Measurements from ENCODE around the gene JUNB.
A peak's percentile ranks its signal among the peaks of the same experiment; 100 is the strongest.

Gene JUNB

DNA sequence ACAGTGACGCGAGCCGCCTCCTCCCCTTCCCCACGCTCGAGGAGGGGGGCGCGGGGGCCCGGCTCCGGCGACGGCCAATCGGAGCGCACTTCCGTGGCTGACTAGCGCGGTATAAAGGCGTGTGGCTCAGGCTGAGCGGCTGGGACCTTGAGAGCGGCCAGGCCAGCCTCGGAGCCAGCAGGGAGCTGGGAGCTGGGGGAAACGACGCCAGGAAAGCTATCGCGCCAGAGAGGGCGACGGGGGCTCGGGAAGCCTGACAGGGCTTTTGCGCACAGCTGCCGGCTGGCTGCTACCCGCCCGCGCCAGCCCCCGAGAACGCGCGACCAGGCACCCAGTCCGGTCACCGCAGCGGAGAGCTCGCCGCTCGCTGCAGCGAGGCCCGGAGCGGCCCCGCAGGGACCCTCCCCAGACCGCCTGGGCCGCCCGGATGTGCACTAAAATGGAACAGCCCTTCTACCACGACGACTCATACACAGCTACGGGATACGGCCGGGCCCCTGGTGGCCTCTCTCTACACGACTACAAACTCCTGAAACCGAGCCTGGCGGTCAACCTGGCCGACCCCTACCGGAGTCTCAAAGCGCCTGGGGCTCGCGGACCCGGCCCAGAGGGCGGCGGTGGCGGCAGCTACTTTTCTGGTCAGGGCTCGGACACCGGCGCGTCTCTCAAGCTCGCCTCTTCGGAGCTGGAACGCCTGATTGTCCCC lies at the start of gene JUNB:
Gene JUNB, plus strand, starts transcription at position 142 of the 706 bp plus-strand sequence. Its CDS starts 286 bp downstream, at position 428.
- DNase-seq: peak; percentile 90

GRCh38 chr19:12745166-12745897 lies 46.0 kb upstream of the JUNB start:
- DNase-seq: no peak

DNA sequence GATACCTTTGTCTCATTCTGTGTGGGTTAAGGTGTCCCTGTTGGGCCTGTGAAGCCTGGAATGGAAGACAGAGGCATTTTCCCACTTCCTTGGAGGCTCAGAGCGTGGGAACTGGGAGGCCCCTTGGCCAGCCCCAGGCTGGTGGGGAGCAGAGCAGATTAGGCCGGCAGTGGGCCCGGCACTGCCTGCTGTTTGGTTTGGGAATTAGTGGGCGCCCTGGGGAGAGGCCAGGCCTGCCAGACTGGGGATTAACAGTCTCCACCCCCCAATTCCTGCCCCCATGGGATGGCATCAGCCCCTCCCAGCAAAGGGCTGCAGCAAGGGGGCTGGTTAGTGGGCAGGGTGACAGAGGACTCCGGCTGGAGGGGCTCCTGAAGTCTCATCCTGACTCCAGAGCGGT lies 42.8 kb upstream of the JUNB start:
- no peak for DNase-seq

DNA sequence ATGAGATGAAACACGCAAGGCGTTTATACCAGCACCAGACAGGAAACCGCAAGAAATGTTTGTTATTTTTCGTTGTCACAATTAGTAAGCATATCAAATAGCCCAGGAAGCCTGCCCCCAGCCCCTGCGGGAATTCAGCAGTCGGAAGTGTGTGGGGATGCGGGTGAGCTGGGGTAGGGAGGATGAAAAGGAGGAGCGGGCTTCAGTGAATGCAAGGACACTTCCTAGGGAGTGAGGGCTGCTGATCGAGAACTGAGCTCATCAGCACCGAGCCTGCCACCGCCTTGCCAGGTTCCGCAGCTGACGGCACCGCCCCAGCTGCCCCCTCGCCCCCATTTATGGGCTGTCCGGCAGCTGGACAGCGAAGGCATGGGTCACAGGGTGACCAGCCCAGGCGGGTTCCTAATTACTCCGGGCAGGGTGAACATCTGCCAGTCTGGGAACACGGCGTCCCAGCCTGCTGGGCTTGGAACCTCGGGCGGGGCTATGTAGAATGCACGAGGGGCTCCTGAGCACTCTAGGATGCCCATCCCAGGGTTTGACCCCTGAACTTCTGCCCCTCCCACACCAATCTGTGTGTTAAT lies 41.3 kb upstream of the JUNB start:
- no peak for DNase-seq

DNA sequence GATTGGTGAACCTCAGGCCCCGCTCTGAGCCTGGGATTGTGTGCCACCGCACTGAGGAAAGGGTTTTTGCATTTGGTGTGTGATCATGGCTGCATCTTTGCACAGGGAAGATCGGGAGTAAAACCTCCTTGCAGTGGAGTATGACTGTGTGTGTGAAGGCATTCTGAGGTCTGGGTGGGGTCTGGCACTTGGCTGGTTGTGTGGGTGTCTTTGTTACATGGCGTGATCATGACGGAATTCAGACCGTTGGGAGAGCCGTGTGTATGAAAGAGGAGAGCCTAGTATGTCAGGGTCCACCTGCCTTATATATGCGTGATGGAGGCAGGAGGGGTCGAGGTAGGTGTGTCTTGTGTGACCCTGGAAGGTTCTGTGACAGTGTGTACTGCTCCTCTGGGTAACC lies 40.4 kb upstream of the JUNB start:
- no peak for DNase-seq

- no peak for DNase-seq
Observed at GRCh38 chr19:12751635-12752034, 39.7 kb upstream of the JUNB start, which contains the start of gene BEST2. BEST2 (plus strand) TSS chr19:12751791; CDS start chr19:12752593, 802 bp downstream.

DNA sequence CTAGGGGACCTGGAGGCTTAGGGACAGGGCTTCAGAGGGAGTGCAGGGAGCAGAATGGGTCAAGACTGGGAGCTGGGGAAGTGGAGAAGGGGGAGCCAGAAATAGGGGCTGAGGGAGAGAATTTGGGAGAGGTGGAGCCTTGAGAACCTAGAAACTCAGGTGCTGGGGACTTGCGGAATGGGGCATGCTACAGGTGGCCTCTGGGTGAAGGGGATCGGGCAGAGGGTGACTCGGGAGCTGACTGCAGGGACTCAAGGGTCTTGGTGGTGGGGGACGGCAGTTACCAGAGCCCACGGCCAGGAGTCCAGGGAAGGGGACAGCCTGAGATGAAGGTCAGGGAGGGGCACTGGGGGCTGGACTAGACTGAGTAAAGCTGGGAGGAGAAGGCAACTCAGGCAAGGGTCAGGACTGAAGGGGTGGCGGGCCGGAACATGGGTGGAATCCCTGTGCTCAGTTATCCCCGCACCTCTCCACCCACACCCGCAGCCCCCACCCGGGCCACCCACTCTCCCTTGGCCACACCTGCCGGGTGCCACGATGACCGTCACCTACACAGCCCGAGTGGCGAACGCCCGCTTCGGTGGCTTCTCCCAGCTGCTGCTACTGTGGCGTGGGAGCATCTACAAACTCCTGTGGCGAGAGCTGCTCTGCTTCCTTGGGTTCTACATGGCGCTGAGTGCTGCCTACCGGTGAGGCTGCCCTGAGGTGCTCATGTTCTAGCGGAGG lies 39.1 kb upstream of the JUNB start:
- DNase-seq: no peak

- DNase-seq: no peak
Observed at GRCh38 chr19:12754465-12755196, 36.7 kb upstream of the JUNB start.

- no peak for DNase-seq
Observed at GRCh38 chr19:12756150-12756883, 35.0 kb upstream of the JUNB start.

GRCh38 chr19:12757544-12758274 lies 33.6 kb upstream of the JUNB start:
- peak; percentile 67 for DNase-seq

GRCh38 chr19:12759686-12760085 lies 31.6 kb upstream of the JUNB start:
- DNase-seq: no peak

GRCh38 chr19:12763100-12763499 lies 28.2 kb upstream of the JUNB start:
- no peak for DNase-seq

- DNase-seq: no peak
Observed at GRCh38 chr19:12764698-12765097, 26.6 kb upstream of the JUNB start.

GRCh38 chr19:12766051-12766521 lies 25.2 kb upstream of the JUNB start:
- DNase-seq: peak; percentile 36

DNA sequence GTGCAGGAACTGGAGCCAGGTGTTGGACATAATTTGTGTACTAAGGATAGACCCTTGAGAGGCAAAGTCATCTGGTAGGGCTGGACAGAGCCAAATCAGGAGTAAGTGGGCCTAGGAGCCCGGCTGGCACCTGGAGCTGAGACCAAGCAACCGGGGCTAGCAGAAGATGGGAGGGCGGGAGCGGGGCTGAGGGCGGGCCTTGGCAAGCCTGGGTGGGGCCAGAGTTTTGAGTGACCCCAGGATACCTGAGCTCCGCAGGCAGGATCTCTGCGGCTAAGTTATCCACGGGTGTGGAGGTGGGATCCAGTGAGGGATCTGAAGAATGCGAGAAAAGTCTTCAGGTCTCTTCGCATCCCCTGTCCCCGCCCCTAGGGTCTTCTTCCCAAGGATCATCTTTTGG lies 24.1 kb upstream of the JUNB start:
- no peak for DNase-seq

DNA sequence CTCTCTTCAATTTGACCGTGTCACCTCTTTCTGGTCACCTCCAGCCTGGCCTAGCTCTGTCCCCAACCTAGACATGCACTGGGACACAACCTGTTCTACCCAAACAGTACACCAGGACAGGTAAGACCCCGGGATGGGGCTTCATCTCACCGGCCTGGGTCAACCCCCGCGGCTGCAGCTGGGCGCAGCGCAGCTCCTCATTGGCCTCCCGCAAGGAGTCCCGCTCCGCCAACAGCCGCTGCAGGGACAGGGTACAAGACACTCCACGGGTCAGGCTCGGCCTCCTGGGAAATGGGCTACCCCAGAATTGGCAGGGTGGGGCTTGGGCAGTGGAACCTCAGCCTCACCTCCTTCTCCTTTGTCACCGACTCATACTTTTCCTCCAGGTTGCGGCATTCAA lies 23.6 kb upstream of the JUNB start:
- no peak for DNase-seq

DNA sequence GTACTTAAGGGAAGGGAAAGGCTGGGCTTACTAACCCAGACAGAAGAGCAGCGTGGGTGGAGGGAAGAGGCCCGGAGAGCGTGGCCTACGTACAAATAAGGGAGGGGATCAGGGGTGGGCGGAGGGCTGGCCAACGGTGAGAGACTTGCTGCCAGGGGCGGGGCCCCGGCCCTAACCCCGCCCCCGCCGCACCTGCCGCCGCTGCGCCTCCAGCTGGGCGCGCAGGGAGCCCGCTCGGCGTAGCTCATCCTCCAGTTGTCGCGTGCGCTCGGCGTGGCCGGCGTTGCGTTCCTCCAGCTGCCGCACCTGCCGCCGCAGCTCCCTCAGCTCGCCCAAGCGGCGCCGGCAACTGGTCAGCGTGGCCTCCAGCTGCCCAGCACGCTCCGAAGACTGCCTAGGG lies 21.6 kb upstream of the JUNB start:
- no peak for DNase-seq

GRCh38 chr19:12770922-12771321 lies 20.4 kb upstream of the JUNB start:
- no peak for DNase-seq

- no peak for DNase-seq
Observed at GRCh38 chr19:12772323-12772722, 19.0 kb upstream of the JUNB start.

DNA sequence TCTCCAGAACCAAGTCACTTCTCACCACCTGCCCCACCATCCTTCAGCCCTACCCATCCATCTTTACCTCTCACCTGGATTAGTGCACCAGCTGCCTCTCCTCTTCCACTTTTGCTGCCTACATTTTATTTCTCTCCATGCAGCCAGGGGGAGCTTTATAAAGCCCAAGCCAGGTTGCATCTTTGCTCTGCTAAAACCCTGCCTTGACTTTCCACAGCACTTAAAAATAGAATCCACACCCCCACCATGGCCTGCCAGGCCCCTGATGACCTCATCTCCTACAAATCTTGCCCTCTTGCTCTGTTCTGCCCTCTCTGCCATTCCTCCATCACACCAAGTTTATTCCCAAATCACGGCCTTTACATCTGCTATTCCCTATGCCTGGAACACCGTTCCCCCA lies 17.7 kb upstream of the JUNB start:
- no peak for DNase-seq
